Measurements from ENCODE around the gene UGT3A2.
"Not testable (repeated sequence)": the region's sequence is repeated elsewhere in the genome, so short reads cannot be mapped to it uniquely, and the experiment has no call there.

Gene UGT3A2

GRCh38 chr5:36052538-36052937, 14.1 kb downstream of the UGT3A2 start:
- no peaks in the 10 kb centered on the region for H3K9me3 ChIP-seq (ENCODE audit: control insufficient read depth, insufficient read depth, low read length)
- H3K27ac ChIP-seq (ENCODE audit: low read depth, low read length) = no peak overlapping the region
- no peak overlapping the region for H3K9ac ChIP-seq (ENCODE audit: low read depth, low read length)
- H3K4me1 ChIP-seq (ENCODE audit: control insufficient read depth, insufficient read depth, low read length) = no peaks in the 10 kb centered on the region
- H3K36me3 ChIP-seq (ENCODE audit: control insufficient read depth, insufficient read depth, low read length) = peaks cover 19% of the 10 kb centered on the region
- no peak overlapping the region for H3K4me3 ChIP-seq (ENCODE audit: low read depth, low read length)
- H3K27me3 ChIP-seq (ENCODE audit: control insufficient read depth, insufficient read depth, low read length) = no peaks in the 10 kb centered on the region

GRCh38 chr5:36049949-36050348, 16.7 kb downstream of the UGT3A2 start:
- no peaks in the 10 kb centered on the region for H3K27me3 ChIP-seq (ENCODE audit: control insufficient read depth, insufficient read depth, low read length)
- no peaks in the 10 kb centered on the region for H3K4me1 ChIP-seq (ENCODE audit: control insufficient read depth, insufficient read depth, low read length)

GRCh38 chr5:36047384-36048160, 19.1 kb downstream of the UGT3A2 start:
- Histone ChIP-seq H3K4me3 (ENCODE audit: low read depth, low read length) (no peak overlapping the region), H3K27ac (ENCODE audit: low read depth, low read length) (no peak overlapping the region), H3K4me1 (ENCODE audit: control insufficient read depth, insufficient read depth, low read length) (no peaks in the 10 kb centered on the region), H3K9ac (ENCODE audit: low read depth, low read length) (no peak overlapping the region), H3K9me3 (ENCODE audit: control insufficient read depth, insufficient read depth, low read length) (no peaks in the 10 kb centered on the region), H3K36me3 (ENCODE audit: control insufficient read depth, insufficient read depth, low read length) (peaks cover 19% of the 10 kb centered on the region), H3K27me3 (ENCODE audit: control insufficient read depth, insufficient read depth, low read length) (no peaks in the 10 kb centered on the region)

More at GRCh38 chr5:36049949-36050348, 16.7 kb downstream of the UGT3A2 start:
- Histone ChIP-seq H3K27ac (ENCODE audit: low read depth, low read length) (no peak overlapping the region), H3K9ac (ENCODE audit: low read depth, low read length) (no peak overlapping the region), H3K36me3 (ENCODE audit: control insufficient read depth, insufficient read depth, low read length) (peaks cover 19% of the 10 kb centered on the region), H3K9me3 (ENCODE audit: control insufficient read depth, insufficient read depth, low read length) (no peaks in the 10 kb centered on the region), H3K4me3 (ENCODE audit: low read depth, low read length) (no peak overlapping the region)

DNA sequence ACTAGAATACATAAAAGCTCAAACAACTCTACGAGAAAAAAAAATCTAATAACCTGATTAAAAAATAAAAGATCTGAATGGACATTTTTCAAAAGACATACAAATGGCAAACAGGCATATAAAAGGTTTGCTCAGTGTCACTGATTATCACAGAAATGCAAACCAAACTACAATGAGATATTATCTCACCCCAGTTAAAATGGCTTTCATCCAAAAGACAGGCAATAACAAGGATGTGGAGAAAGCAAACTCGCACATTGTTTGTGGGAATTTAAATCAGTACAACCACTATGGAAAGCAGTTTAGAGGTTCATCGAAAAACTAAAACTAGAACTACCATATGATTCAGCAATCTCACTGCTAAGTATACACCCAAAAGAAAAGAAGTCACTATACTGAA, 20.8 kb downstream of the UGT3A2 start:
- Histone ChIP-seq H3K27me3 (ENCODE audit: control insufficient read depth, insufficient read depth, low read length) (no peaks in the 10 kb centered on the region), H3K4me3 (ENCODE audit: low read depth, low read length) (no peak overlapping the region), H3K27ac (ENCODE audit: low read depth, low read length) (no peak overlapping the region), H3K4me1 (ENCODE audit: control insufficient read depth, insufficient read depth, low read length) (peaks cover 5% of the 10 kb centered on the region; the same call in 1 of the 2 replicates), H3K9me3 (ENCODE audit: control insufficient read depth, insufficient read depth, low read length) (no peaks in the 10 kb centered on the region), H3K9ac (ENCODE audit: low read depth, low read length) (no peak overlapping the region), H3K36me3 (ENCODE audit: control insufficient read depth, insufficient read depth, low read length) (peaks cover 15% of the 10 kb centered on the region)

DNA sequence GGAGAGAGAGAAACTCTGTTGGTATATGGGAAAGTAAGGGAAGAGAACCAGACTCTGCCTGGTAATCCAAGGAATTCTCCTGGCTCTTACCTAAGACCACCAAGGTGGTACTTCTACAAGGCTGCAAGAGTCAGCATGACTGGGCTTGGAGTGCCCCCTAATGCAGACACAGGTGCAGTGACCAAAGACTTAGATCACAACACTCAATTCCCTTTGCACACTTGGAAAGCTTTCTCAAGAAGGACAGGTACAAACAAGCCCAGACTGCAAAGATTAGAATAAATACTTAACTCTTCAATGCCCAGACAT, 25.2 kb downstream of the UGT3A2 start:
- Histone ChIP-seq H3K4me3 (ENCODE audit: low read depth, low read length) (no peak overlapping the region), H3K27me3 (ENCODE audit: control insufficient read depth, insufficient read depth, low read length) (no peaks in the 10 kb centered on the region), H3K9ac (ENCODE audit: low read depth, low read length) (no peak overlapping the region), H3K9me3 (ENCODE audit: control insufficient read depth, insufficient read depth, low read length) (no peaks in the 10 kb centered on the region), H3K27ac (ENCODE audit: low read depth, low read length) (no peak overlapping the region), H3K4me1 (ENCODE audit: control insufficient read depth, insufficient read depth, low read length) (peaks cover 12% of the 10 kb centered on the region; the same call in 1 of the 2 replicates), H3K36me3 (ENCODE audit: control insufficient read depth, insufficient read depth, low read length) (no peaks in the 10 kb centered on the region)

- Histone ChIP-seq H3K27ac (ENCODE audit: low read depth, low read length) (no peak overlapping the region), H3K4me3 (ENCODE audit: low read depth, low read length) (no peak overlapping the region), H3K27me3 (ENCODE audit: control insufficient read depth, insufficient read depth, low read length) (no peaks in the 10 kb centered on the region), H3K9me3 (ENCODE audit: control insufficient read depth, insufficient read depth, low read length) (no peaks in the 10 kb centered on the region), H3K36me3 (ENCODE audit: control insufficient read depth, insufficient read depth, low read length) (no peaks in the 10 kb centered on the region), H3K9ac (ENCODE audit: low read depth, low read length) (no peak overlapping the region), H3K4me1 (ENCODE audit: control insufficient read depth, insufficient read depth, low read length) (peaks cover 12% of the 10 kb centered on the region; the same call in 1 of the 2 replicates)
Observed at GRCh38 chr5:36040651-36041536, 25.8 kb downstream of the UGT3A2 start.

DNA sequence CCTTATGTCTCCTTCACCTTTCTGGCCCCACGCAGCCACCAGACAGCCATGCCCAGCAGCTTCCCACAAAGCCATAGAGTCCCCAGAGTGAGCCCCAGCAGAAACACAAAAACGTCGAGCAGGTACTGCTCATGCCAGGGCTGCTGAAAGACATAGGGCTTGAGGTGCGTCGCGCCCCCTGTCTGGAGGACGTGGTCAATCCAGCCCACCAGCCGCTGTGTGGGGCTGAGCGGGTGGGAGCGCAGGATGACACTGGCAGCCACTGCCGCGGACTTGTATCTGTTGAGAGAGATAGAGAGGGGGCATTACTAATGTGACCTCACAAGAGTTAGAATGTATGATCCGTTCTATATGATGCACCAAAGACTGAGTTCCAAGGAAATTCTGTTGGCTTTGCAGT, 31.0 kb downstream of the UGT3A2 start:
- H3K9ac ChIP-seq (ENCODE audit: low read depth, low read length) = no peak overlapping the region
- H3K27me3 ChIP-seq (ENCODE audit: control insufficient read depth, insufficient read depth, low read length) = no peaks in the 10 kb centered on the region
- no peak overlapping the region for H3K27ac ChIP-seq (ENCODE audit: low read depth, low read length)
- no peaks in the 10 kb centered on the region for H3K9me3 ChIP-seq (ENCODE audit: control insufficient read depth, insufficient read depth, low read length)
- no peaks in the 10 kb centered on the region for H3K36me3 ChIP-seq (ENCODE audit: control insufficient read depth, insufficient read depth, low read length)
- peaks cover 4% of the 10 kb centered on the region; the same call in 1 of the 2 replicates for H3K4me1 ChIP-seq (ENCODE audit: control insufficient read depth, insufficient read depth, low read length)
- H3K4me3 ChIP-seq (ENCODE audit: low read depth, low read length) = no peak overlapping the region

DNA sequence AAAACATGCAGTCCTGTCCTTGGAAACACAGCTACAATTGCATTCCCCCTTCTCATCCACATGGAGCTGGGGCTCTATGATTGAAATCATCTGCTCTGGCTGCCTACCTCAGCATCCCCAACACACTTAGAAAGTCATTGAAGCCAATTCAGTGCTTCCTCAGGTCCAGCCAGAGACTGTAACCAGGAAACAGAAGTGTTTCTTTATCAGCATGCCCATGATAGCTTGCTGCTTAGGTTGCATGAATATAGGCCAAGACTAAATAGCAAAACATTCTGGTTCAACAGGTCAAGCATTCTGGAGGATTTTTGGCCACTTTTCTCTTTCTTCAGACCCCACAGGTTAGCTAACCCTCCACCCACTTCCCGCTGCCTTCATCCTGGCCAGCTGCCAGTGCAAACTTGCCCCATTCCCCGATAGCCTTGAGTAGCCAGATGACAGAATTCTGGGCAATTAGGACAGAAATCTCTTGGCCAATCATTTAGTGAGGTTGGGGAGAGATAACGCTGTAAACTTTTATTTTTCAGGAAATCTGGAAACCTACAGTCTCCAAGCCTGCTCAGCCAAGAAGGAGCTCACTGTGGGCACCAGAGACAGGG, 32.0 kb downstream of the UGT3A2 start:
- H3K9me3 ChIP-seq (ENCODE audit: control insufficient read depth, insufficient read depth, low read length); H3K27me3 ChIP-seq (ENCODE audit: control insufficient read depth, insufficient read depth, low read length); H3K4me3 ChIP-seq (ENCODE audit: low read depth, low read length); H3K27ac ChIP-seq (ENCODE audit: low read depth, low read length); H3K36me3 ChIP-seq (ENCODE audit: control insufficient read depth, insufficient read depth, low read length); H3K4me1 ChIP-seq (ENCODE audit: control insufficient read depth, insufficient read depth, low read length); H3K9ac ChIP-seq (ENCODE audit: low read depth, low read length): not testable (repeated sequence)

- Histone ChIP-seq H3K4me1 (ENCODE audit: control insufficient read depth, insufficient read depth, low read length) (no peaks in the 10 kb centered on the region), H3K4me3 (ENCODE audit: low read depth, low read length) (no peak overlapping the region), H3K36me3 (ENCODE audit: control insufficient read depth, insufficient read depth, low read length) (no peaks in the 10 kb centered on the region), H3K27ac (ENCODE audit: low read depth, low read length) (no peak overlapping the region), H3K9ac (ENCODE audit: low read depth, low read length) (no peak overlapping the region), H3K27me3 (ENCODE audit: control insufficient read depth, insufficient read depth, low read length) (no peaks in the 10 kb centered on the region), H3K9me3 (ENCODE audit: control insufficient read depth, insufficient read depth, low read length) (no peaks in the 10 kb centered on the region)
Observed at GRCh38 chr5:36033486-36033885, 33.2 kb downstream of the UGT3A2 start.

DNA sequence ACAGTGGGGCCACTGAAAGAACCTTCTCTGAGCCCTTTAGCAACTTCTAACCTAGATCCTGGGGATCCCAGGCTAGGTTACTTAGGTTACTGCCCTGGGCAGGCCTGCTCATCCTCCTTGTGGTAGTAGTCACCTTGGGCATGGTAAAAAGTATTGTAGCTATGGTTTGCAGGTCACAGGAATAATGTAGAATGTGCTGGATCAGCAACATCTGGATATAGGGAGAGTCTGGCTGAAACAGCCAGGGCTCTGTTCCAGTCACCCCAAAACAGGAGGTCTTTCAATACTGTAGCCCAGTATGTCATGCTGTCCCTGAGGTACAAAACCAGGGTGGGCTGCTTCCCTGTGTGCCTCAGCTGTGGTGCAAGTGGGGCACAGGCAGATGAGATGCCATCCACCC, 33.6 kb downstream of the UGT3A2 start:
- Histone ChIP-seq H3K9ac (ENCODE audit: low read depth, low read length) (no peak overlapping the region), H3K27me3 (ENCODE audit: control insufficient read depth, insufficient read depth, low read length) (no peaks in the 10 kb centered on the region), H3K27ac (ENCODE audit: low read depth, low read length) (no peak overlapping the region), H3K9me3 (ENCODE audit: control insufficient read depth, insufficient read depth, low read length) (no peaks in the 10 kb centered on the region), H3K4me1 (ENCODE audit: control insufficient read depth, insufficient read depth, low read length) (no peaks in the 10 kb centered on the region), H3K4me3 (ENCODE audit: low read depth, low read length) (no peak overlapping the region), H3K36me3 (ENCODE audit: control insufficient read depth, insufficient read depth, low read length) (no peaks in the 10 kb centered on the region)

- Histone ChIP-seq H3K27me3 (ENCODE audit: control insufficient read depth, insufficient read depth, low read length) (no peaks in the 10 kb centered on the region), H3K9me3 (ENCODE audit: control insufficient read depth, insufficient read depth, low read length) (no peaks in the 10 kb centered on the region), H3K4me1 (ENCODE audit: control insufficient read depth, insufficient read depth, low read length) (no peaks in the 10 kb centered on the region), H3K27ac (ENCODE audit: low read depth, low read length) (no peak overlapping the region), H3K9ac (ENCODE audit: low read depth, low read length) (no peak overlapping the region), H3K4me3 (ENCODE audit: low read depth, low read length) (no peak overlapping the region), H3K36me3 (ENCODE audit: control insufficient read depth, insufficient read depth, low read length) (no peaks in the 10 kb centered on the region)
Observed at GRCh38 chr5:36031223-36031622, 35.5 kb downstream of the UGT3A2 start.

Measured in HUES48 (cell line).